HG02943 (cell line): Measurements from ENCODE around the gene SMYD3.
"Not testable (repeated sequence)": the region's sequence is repeated elsewhere in the genome, so short reads cannot be mapped to it uniquely, and the experiment has no call there.

Source experiments
- ATAC-seq: cut with Tn5 transposase; IDR thresholded peaks from one replicate; pipeline ENCODE4 v1.9.1; 2021; ENCODE audit warnings: mild to moderate bottlenecking, low read depth, moderate library complexity; ENCODE audit not compliant: unreplicated experiment

Gene SMYD3

DNA sequence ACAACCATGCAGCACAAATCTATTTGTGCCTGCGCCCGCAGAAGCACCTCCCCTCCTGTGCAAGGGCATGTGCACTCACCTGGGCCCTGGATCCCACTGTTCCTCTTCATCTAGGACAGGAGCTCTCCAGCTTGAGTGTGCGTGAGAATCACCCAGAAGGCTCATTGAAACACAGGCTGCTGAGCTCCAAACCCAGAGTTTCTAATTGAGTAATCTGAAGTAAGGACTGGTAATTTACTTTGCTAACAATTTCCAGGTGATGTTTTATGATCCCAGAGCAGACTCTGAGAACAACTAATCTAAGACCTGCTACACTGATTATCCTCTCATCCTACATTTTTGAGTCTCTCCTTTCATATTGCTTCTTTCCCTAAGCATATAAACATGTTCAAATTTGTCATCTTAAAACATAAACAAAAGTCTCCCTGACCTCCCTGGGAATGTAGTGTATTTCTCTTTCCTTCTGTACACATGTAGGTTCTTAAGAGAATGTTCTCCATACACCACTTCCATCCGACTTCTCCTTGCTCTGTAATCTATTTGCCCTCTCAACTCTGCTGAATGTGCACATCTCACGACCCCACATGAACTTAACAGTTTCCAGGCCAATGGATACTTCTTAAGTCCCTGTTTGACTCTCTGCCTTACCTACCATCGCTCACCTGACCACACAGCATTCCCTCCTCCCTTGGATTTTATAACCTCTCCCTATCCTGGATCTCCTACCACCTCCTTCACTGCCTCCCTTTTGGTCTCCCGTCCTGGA, 522.5 kb downstream of the SMYD3 start:
- no peak for ATAC-seq

DNA sequence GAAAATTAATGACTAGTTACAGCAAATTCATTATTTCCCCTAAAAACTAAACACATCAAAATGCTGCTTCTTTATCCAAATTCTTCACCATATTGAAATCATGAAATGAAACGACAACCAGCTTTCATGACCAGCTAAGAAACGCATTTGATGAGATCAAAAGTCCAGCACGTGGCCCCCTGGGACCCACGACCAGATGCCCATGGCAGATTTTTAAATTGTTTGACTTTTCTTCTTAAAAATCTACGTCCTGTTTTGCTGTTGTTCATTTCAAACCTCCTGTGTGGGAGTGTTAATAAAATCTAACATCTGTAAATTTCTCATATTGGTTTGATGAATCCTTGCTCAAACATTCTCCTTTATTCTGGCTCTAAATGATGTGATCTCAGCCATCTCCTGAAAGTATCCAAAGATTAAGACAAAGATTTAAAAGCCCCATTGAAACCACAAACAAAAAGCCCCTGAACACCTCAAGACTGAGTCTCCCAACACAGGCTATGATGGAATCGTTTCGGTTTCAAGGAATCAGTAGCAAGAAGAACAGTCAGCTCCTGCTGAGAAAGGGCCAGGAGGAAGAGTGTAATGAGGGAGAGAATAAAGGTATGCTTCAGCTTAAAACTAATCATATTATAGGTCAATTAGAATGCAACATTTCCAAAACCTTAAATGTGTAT, 523.6 kb downstream of the SMYD3 start:
- ATAC-seq: no peak

DNA sequence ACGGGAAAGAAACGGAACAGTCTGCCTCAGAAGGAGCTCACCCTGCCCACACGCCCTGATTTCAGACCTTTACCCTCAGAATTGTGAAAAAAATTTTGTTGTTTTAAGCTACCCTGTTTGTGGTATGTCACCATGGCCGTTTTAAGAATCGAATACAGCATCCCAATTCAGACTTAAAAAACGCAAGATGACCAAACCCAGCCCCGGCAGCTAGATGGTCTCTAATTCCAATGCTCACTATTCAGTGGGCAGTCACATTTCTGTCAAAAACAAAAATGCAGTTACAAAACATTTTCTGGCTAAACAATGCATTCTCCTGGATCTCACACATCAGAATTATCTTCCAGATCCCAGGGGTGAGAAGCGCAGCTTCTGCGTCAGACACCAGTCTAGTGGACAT, 527.5 kb downstream of the SMYD3 start:
- ATAC-seq: no peak

DNA sequence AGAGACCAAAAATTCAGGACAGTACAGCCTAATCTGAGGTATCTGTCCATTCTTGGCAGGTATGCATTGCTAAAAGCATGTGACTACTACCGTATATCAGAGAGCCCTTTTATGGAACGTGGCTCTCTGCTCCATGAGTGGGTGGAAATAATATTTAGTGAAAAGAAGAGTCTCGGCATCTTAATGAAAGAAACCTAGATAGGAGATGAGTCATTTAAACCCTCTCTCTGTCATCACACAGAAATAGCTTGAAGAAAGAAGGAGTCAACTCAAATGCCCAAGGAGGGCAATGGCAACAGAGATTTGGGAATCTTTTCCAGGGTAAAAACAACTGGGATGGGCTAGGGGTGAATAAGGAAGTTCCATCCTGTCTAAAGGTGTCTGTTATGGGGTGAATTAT, 528.2 kb downstream of the SMYD3 start:
- no peak for ATAC-seq

DNA sequence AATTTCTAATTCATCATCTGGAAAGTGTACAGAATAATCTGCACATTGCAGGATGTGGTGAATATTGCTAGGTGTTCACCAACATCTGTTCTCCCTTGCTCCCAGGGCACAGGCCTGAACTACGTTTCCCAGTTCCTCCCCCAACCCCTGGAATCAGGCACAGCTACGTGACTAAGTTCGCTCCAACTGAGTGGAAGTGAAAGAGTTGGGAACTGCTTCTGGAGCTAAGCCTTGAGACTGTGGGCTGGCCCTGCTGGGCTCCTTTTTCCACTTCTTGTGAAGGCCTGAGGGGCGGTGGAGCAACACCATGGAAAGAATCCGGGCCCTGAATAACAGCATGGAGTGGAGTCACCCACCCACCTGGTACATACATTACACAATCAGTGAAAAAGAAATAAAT, 534.6 kb downstream of the SMYD3 start:
- ATAC-seq: no peak

DNA sequence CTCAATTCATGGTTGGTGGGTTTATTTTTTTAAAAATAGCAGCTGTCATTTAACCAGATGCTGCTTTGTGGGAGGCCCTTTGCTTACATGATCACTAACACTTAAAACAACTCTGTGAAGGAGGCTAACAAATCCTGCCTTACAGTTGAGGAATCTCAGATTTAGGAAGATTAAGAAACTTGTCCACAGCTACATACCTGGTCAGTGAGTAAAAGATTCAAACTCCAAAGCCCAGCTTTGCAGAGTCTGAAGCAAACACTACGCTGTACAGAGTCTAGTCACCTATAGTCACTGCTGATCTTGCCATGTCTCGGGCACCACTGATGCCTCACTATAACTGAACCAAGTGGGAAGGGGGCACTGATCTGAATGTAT, 535.4 kb downstream of the SMYD3 start:
- ATAC-seq: no peak

DNA sequence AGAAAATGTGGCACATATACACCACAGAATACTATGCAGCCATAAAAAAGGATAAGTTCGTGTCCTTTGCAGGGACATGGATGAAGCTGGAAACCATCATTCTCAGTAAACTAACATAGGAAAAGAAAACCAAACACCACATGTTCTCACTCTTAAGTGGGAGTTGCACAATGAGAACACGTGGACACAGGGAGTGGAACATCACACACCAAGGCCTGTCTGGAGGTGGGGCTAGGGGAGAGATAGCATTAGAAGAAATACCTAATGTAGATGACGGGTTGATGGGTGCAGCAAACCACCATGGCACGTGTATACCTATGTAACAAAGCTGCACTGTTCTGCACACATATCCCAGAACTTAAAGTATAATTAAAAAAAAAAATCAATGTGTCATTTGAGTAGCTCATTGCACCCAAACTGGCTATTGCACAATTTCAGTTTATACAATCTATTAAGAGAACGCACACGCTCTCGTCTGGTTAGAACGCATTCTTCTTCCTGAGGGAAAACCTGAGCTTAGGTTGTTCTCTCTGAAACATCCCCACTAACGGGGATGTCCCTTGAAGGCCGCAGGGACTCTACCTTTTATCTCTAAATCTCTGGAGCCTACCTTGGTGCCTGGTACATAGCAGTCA, 535.9 kb downstream of the SMYD3 start:
- not testable (repeated sequence) for ATAC-seq

DNA sequence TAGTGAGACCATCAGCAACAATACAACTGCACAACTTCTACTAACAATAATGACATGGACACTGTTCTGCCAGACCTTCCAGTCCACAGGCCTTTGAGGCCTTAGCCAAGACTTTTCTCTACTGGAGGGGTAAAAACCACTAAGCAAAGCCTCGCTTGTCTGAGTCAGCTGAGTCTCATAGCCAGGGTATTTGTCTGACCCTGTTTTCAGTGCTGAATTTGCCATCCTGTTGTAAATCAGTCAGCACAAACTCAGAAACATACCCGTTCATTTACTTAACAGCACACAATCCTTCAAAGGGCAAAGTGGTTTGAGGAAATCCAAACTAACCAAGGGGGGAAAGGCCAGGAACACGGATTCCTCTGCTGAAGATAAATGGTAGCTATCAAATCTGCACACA, 537.8 kb downstream of the SMYD3 start:
- no peak for ATAC-seq

DNA sequence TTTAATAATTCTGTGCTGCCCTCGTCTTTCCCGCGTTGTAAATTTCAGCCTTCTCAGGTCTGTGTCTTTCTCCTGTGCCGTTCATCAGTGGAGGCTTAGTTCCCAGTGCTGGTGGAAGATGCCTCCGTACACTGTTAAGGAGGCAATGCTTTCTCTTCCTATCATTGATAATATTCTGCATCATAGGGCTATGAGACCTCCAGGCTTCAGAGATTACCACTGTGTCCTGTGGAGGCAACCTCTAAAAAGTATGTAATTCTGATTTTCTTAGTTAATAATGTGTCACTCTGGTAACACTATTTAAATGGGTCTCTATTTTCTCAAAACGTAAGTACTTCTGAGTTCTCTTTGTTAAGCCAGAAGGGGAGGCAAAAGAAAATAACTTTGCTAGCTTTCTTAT, 538.3 kb downstream of the SMYD3 start:
- no peak for ATAC-seq

DNA sequence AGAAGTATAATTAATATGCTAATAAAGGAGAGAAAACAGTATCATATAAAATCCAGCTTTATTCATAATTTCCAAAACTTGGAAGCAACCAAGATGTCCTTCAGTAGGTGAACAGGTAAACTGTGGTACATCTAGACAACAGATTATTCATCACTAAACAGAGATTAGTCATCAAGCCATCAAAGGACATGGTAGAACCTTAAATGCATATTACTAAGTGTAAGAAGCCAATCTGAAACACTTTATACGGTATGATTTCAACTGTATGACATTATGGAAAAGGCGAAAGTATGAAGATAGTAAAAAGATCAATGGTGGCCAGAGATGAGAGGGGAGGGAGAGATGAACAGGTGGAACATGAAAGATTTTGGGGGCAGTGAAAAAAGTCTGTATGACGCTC, 541.7 kb downstream of the SMYD3 start:
- ATAC-seq: no peak

DNA sequence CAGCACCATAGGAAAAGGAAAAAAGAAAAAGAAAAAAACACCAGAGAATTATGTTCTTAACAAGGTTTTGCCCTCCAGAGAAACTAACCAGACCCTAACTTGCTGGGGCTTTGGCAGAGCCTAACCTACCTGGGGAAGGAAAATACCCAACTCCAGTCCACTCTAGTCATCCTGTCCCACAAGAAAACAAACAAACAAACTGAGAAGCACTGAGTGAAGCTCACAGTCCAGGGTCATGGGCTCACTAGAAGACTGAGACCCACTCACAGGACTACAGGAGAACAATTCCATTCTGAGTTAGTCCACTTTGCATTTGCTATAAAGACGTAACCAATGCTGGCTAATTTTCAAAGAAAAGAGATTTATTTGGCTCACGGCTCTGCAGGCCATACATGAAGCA, 543.4 kb downstream of the SMYD3 start:
- ATAC-seq: no peak

DNA sequence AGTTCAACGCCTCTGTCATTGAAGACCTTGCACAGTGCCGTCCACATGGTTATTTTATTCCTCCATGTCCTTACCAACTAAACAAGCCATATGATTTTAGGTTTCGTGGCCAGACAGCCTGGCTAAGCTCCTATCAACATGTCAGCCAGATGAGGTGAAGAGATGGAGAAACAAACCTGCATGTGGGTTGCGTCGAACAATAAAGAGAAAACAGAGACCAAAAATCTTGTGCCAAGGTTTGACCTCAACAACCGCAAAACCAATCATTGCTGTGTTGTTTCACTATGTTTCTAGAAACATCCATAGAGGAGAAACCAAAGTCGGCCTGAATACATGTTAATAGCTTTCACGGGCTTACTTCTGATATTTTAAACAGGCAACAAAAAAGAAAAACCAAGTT, 544.6 kb downstream of the SMYD3 start:
- no peak for ATAC-seq

DNA sequence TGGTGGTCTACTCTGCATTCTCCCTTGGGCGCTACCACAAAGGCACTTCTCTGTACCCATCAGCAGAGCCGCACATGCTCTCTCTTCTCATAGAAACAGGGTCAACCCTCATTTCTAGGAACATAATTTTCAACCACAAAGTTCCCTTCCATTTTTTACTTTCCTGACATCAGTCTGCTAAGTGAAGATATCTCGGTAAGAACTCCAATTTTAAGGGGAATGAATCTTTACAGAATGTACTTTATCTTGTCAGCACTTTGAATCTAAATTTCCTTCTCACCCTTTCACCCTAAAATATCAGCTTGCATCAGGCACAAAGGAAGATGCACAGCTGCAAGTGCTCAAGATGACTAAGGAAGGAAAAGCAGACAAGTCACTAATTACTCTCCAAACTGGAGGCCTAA, 545.9 kb downstream of the SMYD3 start:
- ATAC-seq: no peak

DNA sequence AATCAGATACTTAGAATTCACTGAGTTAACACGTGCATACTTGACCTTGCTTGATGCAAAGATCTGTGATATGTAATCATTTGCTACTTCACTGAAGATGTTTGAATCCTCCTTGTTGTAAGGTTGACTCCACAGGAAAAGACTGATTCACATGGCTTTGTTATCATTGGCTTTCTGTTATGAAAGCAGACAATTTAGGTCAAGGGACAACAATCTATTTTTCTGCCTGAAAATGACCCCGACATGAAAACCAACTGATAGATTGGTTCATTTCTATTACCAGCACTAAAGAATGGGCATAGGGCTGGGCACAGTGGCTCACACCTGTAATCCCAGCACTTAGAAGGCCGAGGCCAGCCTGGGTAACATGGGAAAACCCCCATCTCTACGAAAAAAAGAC, 546.9 kb downstream of the SMYD3 start:
- no peak for ATAC-seq

DNA sequence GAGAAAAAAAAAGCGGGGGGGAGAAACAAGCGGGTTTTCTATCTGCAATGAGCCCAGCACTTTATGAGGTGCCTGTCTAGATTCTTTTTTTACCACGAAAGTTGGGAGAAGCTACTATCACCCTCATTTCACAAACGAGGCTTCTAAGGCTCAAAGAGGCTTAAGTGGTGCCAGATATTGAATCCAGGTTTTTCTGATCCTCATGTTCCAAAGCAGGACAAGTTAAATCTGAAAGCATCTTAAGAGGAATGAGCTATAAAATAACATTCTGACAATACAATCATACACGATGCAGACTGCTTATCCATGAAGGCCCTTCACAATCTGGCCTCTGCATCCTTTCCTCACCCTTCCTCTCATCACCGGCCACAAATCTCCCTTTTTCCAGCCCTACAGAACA, 549.1 kb downstream of the SMYD3 start:
- no peak for ATAC-seq

DNA sequence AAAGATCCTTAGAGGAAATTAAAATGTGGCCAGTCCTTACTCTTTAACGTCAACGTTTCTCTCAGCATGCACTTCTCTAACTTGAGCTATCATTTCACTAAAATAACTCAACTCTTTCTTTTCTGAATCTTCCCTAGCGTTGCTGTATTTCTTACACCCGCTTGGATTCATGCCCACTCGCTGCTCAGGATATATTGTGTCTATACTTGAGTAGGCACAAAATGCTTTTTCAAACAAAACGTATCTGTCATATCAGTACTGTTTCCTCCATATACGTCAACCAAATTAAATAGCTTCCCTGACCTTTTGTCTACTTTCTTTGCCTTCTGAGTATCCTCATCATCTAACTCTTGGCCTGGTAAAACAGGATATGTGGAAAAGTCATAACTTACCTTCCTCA, 549.7 kb downstream of the SMYD3 start:
- no peak for ATAC-seq

DNA sequence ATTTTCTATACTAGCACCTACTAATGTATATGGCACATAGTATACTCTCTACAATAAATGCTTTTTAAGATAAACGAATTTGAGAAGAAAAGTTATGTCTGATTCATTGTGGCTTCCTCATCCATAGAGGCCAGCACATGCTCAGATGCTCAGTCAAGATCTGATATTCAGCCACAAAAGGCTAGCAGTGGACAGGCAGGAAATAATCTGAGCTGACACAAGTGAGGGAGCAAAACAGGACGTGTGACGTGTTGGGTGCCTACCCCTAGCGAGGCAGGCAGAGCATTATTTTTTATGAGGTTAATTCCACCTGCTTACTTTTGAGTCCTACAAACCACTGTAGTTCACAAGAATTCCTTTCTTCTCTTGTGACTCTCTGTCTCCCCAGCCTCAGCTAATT, 550.9 kb downstream of the SMYD3 start:
- no peak for ATAC-seq

DNA sequence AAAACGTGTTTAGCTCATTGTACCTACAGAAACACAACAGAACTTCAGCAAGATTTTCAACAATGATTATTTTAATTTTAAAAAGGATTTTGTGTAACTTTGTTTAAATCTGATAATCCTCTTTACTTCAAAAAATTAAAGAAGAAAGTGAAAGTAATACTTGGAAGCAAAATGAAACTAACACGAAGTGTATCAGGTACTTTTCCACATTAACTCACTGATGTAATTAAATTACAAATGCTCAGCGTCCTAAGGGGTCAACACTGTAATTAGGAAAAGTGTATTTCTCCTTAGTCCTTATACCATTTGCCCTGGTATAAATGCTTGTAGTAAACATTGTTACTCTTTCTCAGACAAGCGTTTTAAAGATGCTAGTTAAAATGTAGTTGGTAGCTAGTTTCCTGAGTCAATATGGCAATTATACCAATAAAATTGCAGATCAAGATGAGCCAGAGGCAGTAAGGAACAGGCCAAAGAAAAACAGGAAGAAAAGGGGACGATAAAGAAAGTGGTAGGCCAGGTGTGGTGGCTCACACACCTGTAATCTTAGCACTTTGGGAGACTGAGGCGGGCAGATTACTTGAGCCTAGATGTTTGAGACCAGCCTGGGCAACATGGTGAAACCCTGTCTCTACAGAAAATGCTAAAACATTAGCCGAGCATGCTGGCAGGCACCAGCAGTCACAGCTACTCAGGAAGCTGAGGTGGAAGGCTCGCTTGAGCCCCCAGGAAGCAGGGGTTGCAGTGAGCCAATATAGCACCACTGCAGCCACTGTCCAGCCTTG, 553.0 kb downstream of the SMYD3 start:
- peak; percentile 50 for ATAC-seq

DNA sequence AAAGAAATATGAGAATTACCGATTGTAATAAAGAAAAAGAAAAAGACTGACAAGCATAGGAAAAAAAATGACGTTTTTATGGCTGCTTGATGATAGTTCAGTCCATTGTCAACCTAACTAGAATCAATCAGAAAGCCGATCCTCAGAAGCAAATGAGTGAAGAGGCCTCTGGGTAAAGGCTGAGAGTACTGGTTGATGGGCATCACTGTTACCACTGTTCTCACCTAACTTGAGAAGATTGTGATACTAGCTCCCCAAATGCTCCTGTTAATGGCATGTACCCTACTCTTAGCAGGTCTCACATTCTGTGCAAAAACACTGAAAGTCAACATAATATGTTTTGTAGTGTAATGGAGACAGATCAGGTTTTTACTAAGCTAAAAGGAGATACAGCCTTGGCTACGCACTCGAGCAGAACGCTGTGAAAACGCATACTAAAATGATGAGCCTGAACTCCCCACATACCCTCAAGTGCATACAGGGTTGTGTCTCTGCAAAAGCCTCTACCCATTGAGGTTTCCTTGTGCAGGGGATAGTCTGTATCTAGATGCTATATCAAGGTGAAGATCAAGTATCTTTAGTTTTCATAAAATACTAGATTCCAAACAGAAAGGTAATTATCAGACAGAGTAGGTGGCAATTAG, 554.6 kb downstream of the SMYD3 start:
- ATAC-seq: no peak

DNA sequence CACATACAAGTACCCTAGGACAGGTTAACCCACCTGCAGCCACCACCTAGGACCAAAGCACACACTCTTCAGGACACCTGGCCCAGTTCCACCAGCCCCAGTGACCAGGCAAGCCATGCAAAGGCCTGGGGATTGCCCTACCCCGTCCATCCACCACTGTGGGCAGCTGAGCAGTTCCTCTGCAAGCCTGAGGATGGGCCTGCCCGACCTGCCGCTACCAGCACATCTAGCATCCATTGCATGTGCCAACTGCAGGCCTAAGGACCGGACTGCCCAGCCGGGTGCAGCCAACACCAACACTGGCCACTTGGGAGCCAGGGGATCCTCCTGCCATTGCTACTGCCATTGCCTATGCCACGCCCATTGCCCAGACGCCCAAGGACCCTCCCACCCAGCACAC, 558.3 kb downstream of the SMYD3 start:
- ATAC-seq: no peak

DNA sequence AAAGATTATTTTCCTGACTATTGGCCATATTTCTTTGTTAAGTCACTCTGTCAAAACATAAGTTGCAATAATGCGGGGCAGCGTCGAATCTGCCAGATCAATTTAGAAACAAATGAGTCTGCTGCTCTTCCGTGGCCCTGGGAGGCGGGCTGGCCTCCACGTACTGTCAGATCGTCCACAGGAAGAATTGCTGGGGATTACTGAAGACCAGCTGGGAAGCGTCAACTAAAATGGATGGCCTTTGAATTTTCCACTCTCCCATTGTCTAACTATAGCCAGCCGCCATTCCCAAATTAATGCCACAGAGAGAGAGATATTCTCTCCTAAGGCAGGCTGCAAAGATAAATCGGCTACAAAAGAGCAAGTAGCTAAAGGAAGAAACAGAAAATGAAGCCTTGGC, 560.2 kb downstream of the SMYD3 start:
- no peak for ATAC-seq
